H1 (cell line): ENCODE data around the gene HOXB8. TPM values are rescaled to one million over a fixed set of nuclear protein-coding genes. Genes with fewer than 3 reads are reported as not detected.

ENCODE experiments used
- CEBPB ChIP-seq: IDR thresholded peaks from 2 replicates; pipeline ENCODE4 v1.6.1; 2012; ENCODE audit warnings: low read depth, low read length
- CHD1 ChIP-seq: IDR thresholded peaks from 2 replicates; pipeline ENCODE4 v1.6.1; 2012; ENCODE audit warnings: low read depth, low read length, improper control_type of control experiment
- FOSL1 ChIP-seq: IDR thresholded peaks from 2 replicates; pipeline ENCODE4 v1.6.1; 2011; ENCODE audit warnings: mild to moderate bottlenecking, low read depth, low read length, moderate library complexity; ENCODE audit not compliant: insufficient read depth
- GTF2F1 ChIP-seq: IDR thresholded peaks from 2 replicates; pipeline ENCODE4 v1.6.1; 2012; ENCODE audit warnings: low read depth, low read length, improper control_type of control experiment, borderline replicate concordance
- HDAC6 ChIP-seq: IDR thresholded peaks from one replicate; pipeline ENCODE4 v1.7.1; 2012; ENCODE audit warnings: low read depth, mild to moderate bottlenecking, inconsistent platforms, low read length, moderate library complexity
- MAFK ChIP-seq: IDR thresholded peaks from 2 replicates; pipeline ENCODE4 v1.6.1; 2012; ENCODE audit warnings: low read depth, mild to moderate bottlenecking, improper control_type of control experiment, low read length
- PHF8 ChIP-seq: fragments of 200-600 bp; sonication (generic); conservative IDR thresholded peaks from 2 replicates; pipeline ENCODE4 v1.7.1; 2012; ENCODE audit warnings: low read depth, mild to moderate bottlenecking, inconsistent platforms, low read length, moderate library complexity
- SP1 ChIP-seq: IDR thresholded peaks from 2 replicates; pipeline ENCODE4 v1.6.1; 2011; ENCODE audit warnings: low read depth, low read length
- SP4 ChIP-seq: IDR thresholded peaks from 2 replicates; pipeline ENCODE4 v1.6.1; 2012; ENCODE audit warnings: low read length, inconsistent platforms
- polyA plus RNA-seq, 7 experiments: library from polyadenylated mRNA; depleted of rRNA in 3 of 7; stranded (reverse) in 5 of 7; unstranded in 2 of 7; fragments of >200 nt in 5 of 7; fragments of 200-250 nt in 2 of 7; gene quantifications; 1 replicate in 5 of 7; 2 replicates in 1 of 7; 4 replicates in 1 of 7; pipeline versions ENCODE4 v1.2.1 to v1.2.3, GENCODE V29; 2011 to 2013; ENCODE audit warnings: missing spikeins in 2 of 7, mixed read lengths in 2 of 7
- total RNA-seq: library from RNA; stranded (reverse); fragmentation: NEBNext Ultra II Directional; extraction: Animal tissue kit (Norgen Biotek cat#: 25700); gene quantifications from 2 replicates; pipeline ENCODE4 v1.2.1, GENCODE V29; 2021
- TF ChIP-seq, protein P1 (sequence below): IDR thresholded peaks from 2 replicates; pipeline ENCODE4 v1.6.1; 2012; ENCODE audit warnings: inconsistent platforms
- TF ChIP-seq, protein P2 (sequence below): IDR thresholded peaks from 2 replicates; pipeline ENCODE4 v1.6.1; 2011; ENCODE audit warnings: low read length, improper control_type of control experiment

Gene HOXB8
- total and polyA plus RNA-seq, 2 of the 8 experiments (the other 6 are each of a cell fraction or from before 2014, with no cell fraction given): not detected

DNA sequence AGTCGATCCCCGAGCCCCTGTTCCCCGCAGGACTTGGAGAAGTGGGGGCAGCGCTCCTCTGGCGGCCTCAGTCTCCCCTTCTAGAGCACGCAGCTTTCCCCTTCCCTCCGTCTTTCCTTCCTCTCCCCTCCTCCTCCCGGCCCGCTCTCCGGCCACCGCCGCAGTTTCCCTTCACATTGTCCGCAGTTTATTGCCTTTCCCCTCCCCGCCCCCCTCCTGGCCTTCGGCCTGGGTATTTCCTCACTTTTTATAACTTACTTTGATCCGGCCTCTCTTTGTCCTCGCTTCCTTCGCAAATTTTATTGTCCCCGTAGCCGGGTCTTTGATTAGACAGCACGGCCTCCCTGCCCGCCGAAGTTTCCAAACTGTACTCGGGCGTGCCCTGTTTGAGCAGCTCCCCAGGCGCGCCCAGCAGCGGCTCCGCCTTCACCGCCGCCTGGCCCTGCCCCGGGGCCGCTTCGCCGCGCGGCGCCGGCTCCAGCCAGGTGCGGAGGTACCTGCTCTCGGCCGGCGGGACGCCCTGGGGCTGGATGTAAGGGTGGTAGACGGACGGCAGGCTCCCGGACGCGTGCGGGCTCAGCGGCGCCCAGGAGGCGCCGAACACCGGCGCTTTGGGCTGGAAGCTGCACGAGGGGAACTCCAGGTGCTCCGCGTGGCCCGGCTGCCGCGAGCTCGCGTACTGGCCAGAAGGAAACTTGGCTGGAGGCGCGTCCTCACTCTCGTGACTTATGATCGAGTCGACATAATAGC, 10.6 kb upstream of the HOXB8 start (continued):
- no peak for TF ChIP-seq FOSL1
- no peak for TF ChIP-seq MAFK
- TF ChIP-seq GTF2F1: no peak
- TF ChIP-seq CHD1: no peak
- TF ChIP-seq, protein P1, sequence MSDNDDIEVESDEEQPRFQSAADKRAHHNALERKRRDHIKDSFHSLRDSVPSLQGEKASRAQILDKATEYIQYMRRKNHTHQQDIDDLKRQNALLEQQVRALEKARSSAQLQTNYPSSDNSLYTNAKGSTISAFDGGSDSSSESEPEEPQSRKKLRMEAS: 0 out of 2 replicates have a peak, but pooled peaks have one; percentile 13
- no peak for TF ChIP-seq SP1
- TF ChIP-seq HDAC6: no peak
- TF ChIP-seq CEBPB: no peak
- TF ChIP-seq SP4: no peak
- no peak for TF ChIP-seq PHF8
- TF ChIP-seq, protein P2, sequence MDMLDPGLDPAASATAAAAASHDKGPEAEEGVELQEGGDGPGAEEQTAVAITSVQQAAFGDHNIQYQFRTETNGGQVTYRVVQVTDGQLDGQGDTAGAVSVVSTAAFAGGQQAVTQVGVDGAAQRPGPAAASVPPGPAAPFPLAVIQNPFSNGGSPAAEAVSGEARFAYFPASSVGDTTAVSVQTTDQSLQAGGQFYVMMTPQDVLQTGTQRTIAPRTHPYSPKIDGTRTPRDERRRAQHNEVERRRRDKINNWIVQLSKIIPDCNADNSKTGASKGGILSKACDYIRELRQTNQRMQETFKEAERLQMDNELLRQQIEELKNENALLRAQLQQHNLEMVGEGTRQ: no peak
